Body of pancreas (tissue), 4 donors: ENCODE measurements around the gene KRT15.

Experiments
- CTCF ChIP-seq, 7 experiments: fragments of 450-650 bp in 4 of 7; fragments of 200-600 bp in 3 of 7; sonication (generic) in 3 of 7; IDR thresholded peaks; one replicate each; pipeline ENCODE4 v1.5.1; 2016 to 2019; ENCODE audit warnings: antibody characterized with exemption in 7 of 7
- POLR2A ChIP-seq, 3 donors: fragments of 450-650 bp; IDR thresholded peaks; one replicate each; pipeline ENCODE4 v1.6.1; 2016; ENCODE audit warnings: antibody characterized with exemption in 3 of 3, mild to moderate bottlenecking in 2 of 3

- no peak for TF ChIP-seq CTCF (IDR thresholded peaks at IDR 0.05)
- no peak for TF ChIP-seq POLR2A (IDR thresholded peaks at IDR 0.05)
Measured at GRCh38 chr17:41534899-41535546, 16.3 kb upstream of the KRT15 start.
